Lower leg skin (tissue), 3 donors: ENCODE data around the gene PGA3.

Experiments used
- POLR2A ChIP-seq, 2 donors: fragments of 450-650 bp; IDR thresholded peaks; one replicate each; pipeline ENCODE4 v1.6.1; 2016 to 2017; ENCODE audit warnings: antibody characterized with exemption in 2 of 2, mild to moderate bottlenecking in 1 of 2, moderate library complexity in 1 of 2
- TF ChIP-seq, protein P1 (sequence below), 3 donors: fragments of 450-650 bp; IDR thresholded peaks; one replicate each; pipeline ENCODE4 v1.5.1; 2016; ENCODE audit warnings: antibody characterized with exemption in 3 of 3, mild to moderate bottlenecking in 3 of 3, moderate library complexity in 2 of 3

DNA sequence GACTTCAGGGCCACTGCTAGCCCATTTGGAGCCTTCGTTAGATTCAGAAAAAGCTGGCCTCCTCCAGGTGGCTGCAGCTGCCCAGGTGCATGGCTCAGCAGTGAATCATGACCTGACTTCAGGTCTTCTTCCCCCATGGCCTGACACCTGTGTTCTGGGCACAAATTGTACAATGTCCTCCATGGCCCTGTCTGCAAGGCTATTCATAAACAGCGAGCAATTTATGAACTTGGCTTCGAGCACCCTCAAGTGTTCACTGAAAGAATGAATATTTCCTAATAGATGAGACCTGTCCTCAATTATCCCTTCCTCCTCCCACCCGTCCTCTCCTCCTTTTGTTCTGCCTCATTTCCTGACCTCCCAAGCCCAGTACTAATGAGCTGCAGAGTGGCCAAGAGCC lies 29.9 kb upstream of the PGA3 start:
- TF ChIP-seq POLR2A (IDR thresholded peaks at IDR 0.05), result no peak
- TF ChIP-seq, protein P1, sequence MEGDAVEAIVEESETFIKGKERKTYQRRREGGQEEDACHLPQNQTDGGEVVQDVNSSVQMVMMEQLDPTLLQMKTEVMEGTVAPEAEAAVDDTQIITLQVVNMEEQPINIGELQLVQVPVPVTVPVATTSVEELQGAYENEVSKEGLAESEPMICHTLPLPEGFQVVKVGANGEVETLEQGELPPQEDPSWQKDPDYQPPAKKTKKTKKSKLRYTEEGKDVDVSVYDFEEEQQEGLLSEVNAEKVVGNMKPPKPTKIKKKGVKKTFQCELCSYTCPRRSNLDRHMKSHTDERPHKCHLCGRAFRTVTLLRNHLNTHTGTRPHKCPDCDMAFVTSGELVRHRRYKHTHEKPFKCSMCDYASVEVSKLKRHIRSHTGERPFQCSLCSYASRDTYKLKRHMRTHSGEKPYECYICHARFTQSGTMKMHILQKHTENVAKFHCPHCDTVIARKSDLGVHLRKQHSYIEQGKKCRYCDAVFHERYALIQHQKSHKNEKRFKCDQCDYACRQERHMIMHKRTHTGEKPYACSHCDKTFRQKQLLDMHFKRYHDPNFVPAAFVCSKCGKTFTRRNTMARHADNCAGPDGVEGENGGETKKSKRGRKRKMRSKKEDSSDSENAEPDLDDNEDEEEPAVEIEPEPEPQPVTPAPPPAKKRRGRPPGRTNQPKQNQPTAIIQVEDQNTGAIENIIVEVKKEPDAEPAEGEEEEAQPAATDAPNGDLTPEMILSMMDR (IDR thresholded peaks at IDR 0.05), result no peak
